Measurements from ENCODE around the gene SHLD3.

GRCh38 chr5:65674749-65675148 lies 49.9 kb downstream of the SHLD3 start:
- TF ChIP-seq EZH2 (IDR thresholded peaks at IDR 0.05; ENCODE audit: low read length, missing control alignments) = no peak
- TF ChIP-seq, protein P1, sequence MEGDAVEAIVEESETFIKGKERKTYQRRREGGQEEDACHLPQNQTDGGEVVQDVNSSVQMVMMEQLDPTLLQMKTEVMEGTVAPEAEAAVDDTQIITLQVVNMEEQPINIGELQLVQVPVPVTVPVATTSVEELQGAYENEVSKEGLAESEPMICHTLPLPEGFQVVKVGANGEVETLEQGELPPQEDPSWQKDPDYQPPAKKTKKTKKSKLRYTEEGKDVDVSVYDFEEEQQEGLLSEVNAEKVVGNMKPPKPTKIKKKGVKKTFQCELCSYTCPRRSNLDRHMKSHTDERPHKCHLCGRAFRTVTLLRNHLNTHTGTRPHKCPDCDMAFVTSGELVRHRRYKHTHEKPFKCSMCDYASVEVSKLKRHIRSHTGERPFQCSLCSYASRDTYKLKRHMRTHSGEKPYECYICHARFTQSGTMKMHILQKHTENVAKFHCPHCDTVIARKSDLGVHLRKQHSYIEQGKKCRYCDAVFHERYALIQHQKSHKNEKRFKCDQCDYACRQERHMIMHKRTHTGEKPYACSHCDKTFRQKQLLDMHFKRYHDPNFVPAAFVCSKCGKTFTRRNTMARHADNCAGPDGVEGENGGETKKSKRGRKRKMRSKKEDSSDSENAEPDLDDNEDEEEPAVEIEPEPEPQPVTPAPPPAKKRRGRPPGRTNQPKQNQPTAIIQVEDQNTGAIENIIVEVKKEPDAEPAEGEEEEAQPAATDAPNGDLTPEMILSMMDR (conservative IDR thresholded peaks at IDR 0.05 in 1 of 2, IDR thresholded peaks at IDR 0.05 in 1 of 2; ENCODE audit: low read depth in 1 of 2, low read length in 2 of 2) = no peak

Data from fibroblast of lung (primary cell).